ENCODE results near the gene STK33.

Gene STK33

DNA sequence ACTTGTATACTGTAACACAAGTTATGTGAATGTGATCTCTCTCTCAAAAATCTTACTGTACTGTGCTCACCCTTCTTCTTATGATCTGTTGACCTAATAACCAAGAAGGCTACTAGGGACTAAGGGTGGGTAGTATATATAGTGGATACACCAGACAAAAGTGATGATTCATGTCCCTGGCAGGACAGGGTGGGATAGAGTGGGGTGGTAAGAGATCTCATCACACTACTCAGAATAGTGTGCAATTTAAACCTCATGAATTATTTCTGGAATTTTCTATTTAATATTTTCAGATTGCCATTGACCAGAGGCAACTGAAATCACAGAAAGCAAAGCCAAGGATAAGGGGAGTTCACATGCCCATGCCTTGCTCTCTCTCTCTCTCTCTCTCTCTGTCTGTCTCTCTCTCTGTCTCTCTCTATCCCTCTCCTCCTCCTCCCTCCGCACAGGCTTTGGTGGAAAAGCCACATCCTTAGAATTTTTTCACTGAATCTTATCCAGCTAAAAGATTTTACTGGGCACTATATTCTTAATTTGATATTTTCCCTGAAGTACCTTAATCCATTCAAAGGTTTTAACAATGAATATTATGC lies 12.0 kb upstream of the STK33 start:
- H3K4me3 ChIP-seq (ENCODE audit: low read length), result no peak overlapping the region
- no peak for DNase-seq (ENCODE audit: low read depth)
- TF ChIP-seq, protein P1, sequence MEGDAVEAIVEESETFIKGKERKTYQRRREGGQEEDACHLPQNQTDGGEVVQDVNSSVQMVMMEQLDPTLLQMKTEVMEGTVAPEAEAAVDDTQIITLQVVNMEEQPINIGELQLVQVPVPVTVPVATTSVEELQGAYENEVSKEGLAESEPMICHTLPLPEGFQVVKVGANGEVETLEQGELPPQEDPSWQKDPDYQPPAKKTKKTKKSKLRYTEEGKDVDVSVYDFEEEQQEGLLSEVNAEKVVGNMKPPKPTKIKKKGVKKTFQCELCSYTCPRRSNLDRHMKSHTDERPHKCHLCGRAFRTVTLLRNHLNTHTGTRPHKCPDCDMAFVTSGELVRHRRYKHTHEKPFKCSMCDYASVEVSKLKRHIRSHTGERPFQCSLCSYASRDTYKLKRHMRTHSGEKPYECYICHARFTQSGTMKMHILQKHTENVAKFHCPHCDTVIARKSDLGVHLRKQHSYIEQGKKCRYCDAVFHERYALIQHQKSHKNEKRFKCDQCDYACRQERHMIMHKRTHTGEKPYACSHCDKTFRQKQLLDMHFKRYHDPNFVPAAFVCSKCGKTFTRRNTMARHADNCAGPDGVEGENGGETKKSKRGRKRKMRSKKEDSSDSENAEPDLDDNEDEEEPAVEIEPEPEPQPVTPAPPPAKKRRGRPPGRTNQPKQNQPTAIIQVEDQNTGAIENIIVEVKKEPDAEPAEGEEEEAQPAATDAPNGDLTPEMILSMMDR (IDR thresholded peaks at IDR 0.05; ENCODE audit: insufficient read depth, low read depth, low read length, missing control alignments), result no peak

DNA sequence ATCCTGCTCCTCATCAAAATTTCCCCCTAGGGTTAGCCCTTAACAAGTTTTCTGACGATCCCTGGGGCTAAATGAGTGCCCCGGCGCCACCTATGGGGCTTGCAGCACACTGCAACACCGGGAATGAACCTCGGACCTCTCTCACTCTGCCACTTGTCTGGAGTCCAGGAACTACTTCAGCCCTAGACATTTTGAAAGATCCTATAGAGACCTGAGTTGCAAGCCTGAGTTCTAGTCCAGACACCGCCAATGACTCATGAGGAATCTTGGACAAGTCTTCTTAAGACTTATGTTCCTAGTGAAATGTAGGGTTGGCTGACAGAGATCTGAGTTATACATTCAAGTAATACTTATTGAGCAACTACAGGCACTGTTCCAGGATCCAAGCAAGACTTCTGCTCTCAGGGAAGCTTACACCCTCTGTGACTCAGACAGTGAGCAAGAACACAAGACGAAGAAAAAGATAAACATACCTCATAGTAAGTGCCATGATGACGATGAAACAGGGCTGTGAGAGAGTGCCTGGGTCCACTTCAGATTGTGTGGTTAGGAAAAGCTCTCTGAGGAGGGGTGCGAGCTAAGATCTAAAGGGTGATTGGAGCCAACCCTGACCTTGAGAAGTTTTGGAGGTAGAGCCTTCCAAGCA lies 10.2 kb upstream of the STK33 start:
- H3K4me3 ChIP-seq (ENCODE audit: low read length), result no peak overlapping the region
- DNase-seq (ENCODE audit: low read depth), result peak; percentile 100
- TF ChIP-seq, protein P1 (IDR thresholded peaks at IDR 0.05; ENCODE audit: insufficient read depth, low read depth, low read length, missing control alignments), result peak; percentile 76

DNA sequence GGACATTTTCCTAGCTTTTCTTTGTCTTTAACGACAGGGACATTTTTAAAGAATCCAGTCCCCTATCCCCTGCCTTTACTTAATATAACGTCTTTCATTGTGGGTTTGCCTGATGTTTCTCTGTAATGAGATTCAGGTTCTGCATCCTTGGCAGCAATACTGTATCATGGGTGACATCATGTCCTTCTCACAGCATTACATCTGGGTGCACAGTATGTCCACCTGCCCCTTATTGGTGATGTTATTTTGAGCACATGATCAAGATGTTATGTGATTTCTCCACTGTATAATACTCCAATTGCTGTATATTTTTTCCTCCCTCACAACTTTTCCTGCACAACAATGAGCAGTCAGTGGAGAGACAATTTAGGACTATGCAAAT lies 9.7 kb upstream of the STK33 start:
- TF ChIP-seq, protein P1 (IDR thresholded peaks at IDR 0.05; ENCODE audit: insufficient read depth, low read depth, low read length, missing control alignments), result no peak
- H3K4me3 ChIP-seq (ENCODE audit: low read length), result no peak overlapping the region
- DNase-seq (ENCODE audit: low read depth), result no peak

DNA sequence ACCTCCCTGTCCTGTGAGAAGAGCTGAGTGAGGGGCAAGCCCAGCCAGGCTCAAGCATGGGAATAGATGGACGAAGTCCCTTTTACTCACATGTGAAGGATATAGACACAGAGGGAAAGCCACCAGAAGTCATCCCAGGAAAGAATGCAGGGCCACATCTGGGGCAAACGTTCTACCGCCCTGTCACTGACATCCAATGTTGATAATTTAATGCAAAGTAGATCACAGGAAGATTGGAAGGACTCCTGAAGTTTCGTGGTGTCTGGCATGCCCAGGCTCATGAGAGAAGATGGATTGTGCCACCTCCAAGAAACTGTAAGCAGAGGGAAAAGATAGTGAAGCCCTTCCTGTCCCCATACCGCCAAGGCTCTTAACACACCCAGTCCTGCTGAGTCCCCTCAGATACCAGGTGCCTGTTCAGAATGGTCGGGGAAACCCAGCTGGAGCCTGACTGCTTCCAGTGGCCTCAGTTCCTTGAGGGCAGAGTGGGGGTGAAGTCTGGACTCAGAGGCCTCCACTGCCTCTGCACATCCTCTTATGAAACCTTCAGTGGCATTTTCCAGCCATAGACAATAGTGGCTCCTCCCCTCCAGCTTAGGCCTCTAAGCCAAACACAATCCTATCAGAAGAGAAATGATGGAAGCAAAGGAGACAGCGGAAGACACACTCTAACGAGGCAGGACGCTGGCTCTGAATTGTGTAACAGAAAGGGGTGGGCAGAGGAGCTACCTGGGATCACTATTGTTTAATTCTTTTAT lies 7.5 kb upstream of the STK33 start:
- H3K4me3 ChIP-seq (ENCODE audit: low read length), result no peak overlapping the region
- DNase-seq (ENCODE audit: low read depth), result no peak
- TF ChIP-seq, protein P1 (IDR thresholded peaks at IDR 0.05; ENCODE audit: insufficient read depth, low read depth, low read length, missing control alignments), result no peak

DNA sequence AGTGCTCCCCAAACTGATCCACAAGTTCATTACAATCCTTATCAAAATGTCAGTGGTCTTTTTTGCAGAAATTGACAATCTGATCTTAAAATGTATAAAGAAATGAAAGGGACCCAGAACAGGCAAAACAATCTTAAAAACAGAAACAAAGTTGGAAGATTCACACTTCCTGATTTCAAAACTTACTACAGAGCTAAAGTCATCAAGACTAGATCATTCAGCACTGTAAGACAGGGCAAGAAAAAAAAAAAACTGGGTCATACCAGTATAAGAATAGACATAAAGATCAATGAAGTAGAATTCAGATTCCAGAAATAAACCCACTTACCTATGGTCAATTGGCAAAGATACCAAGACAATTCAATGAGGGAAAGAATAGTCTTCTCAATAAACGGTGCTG lies 4.5 kb upstream of the STK33 start:
- TF ChIP-seq, protein P1 (IDR thresholded peaks at IDR 0.05; ENCODE audit: insufficient read depth, low read depth, low read length, missing control alignments), result no peak
- no peak for DNase-seq (ENCODE audit: low read depth)
- no peak overlapping the region for H3K4me3 ChIP-seq (ENCODE audit: low read length)

DNA sequence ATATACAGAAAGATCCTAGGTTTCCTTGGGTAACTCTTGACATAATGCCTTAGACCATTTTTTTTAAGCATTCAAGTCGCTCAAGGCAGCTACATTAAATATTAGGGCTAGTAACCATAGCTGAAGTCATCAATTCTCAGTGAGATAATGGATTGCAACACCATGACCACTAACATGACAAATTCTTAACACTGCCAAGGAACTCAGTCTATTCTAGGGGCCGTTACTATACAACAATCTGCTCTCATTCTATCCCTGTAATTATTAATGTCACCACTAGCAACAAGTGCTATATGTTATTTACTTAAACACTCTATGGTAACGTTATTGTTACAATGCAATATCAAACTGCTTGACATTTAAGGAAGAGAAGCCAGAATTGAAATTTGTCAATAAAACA lies 3.2 kb upstream of the STK33 start:
- H3K4me3 ChIP-seq (ENCODE audit: low read length), result no peak overlapping the region
- peak; percentile 81 for DNase-seq (ENCODE audit: low read depth)
- TF ChIP-seq, protein P1 (IDR thresholded peaks at IDR 0.05; ENCODE audit: insufficient read depth, low read depth, low read length, missing control alignments), result no peak

All from epithelial cell of esophagus (primary cell).